ENCODE measurements around the gene TSPAN18. TPM values are rescaled to one million over a fixed set of nuclear protein-coding genes. Genes with fewer than 3 reads are reported as not detected.

Gene TSPAN18
- total RNA-seq, 4 donors from 2014 or later = 0.34 to 11.5 (median 2.7) TPM

- no peak for TF ChIP-seq CTCF (IDR thresholded peaks at IDR 0.05; ENCODE audit: low read depth)
Measured at GRCh38 chr11:44740967-44741366, 14.2 kb downstream of the TSPAN18 start.

- no peak for TF ChIP-seq CTCF (IDR thresholded peaks at IDR 0.05; ENCODE audit: low read depth)
Measured at GRCh38 chr11:44741976-44742375, 15.2 kb downstream of the TSPAN18 start.

- no peak for TF ChIP-seq CTCF (IDR thresholded peaks at IDR 0.05; ENCODE audit: low read depth)
Measured at GRCh38 chr11:44742508-44743246, 15.9 kb downstream of the TSPAN18 start.

- no peak for TF ChIP-seq CTCF (IDR thresholded peaks at IDR 0.05; ENCODE audit: low read depth)
Measured at GRCh38 chr11:44743326-44743725, 16.6 kb downstream of the TSPAN18 start.

- no peak for TF ChIP-seq CTCF (IDR thresholded peaks at IDR 0.05; ENCODE audit: low read depth)
Measured at GRCh38 chr11:44743959-44744557, 17.3 kb downstream of the TSPAN18 start.

- TF ChIP-seq CTCF (IDR thresholded peaks at IDR 0.05; ENCODE audit: low read depth) = no peak
Measured at GRCh38 chr11:44746894-44747293, 20.1 kb downstream of the TSPAN18 start.

- TF ChIP-seq CTCF (IDR thresholded peaks at IDR 0.05; ENCODE audit: low read depth) = no peak
Measured at GRCh38 chr11:44747316-44747715, 20.6 kb downstream of the TSPAN18 start.
